ENCODE results near the gene TRIM40.
A peak's percentile ranks its signal among the peaks of the same experiment; 100 is the strongest.

The TRIM40 gene

GRCh38 chr6:30150671-30151395, 14.9 kb downstream of the TRIM40 start:
- TF ChIP-seq POLR2AphosphoS5 (IDR thresholded peaks at IDR 0.05; ENCODE audit: low read depth, low read length) (no peak), REST (IDR thresholded peaks at IDR 0.05; ENCODE audit: insufficient read depth in 1 of 2, low read depth in 2 of 2, low read length in 2 of 2) (no peak), SIN3A (IDR thresholded peaks at IDR 0.05; ENCODE audit: borderline replicate concordance, insufficient read depth, low read length) (no peak)

- TF ChIP-seq SIN3A (IDR thresholded peaks at IDR 0.05; ENCODE audit: borderline replicate concordance, insufficient read depth, low read length) (no peak), REST (IDR thresholded peaks at IDR 0.05; ENCODE audit: insufficient read depth in 1 of 2, low read depth in 2 of 2, low read length in 2 of 2) (peak in 1 of 2 experiments; percentile 54; a peak in 1 of 4 replicates)
Observed at GRCh38 chr6:30151580-30151979, 15.6 kb downstream of the TRIM40 start.

- TF ChIP-seq TAF1 (IDR thresholded peaks at IDR 0.05; ENCODE audit: borderline replicate concordance, insufficient read depth, low read length) (no peak), FOXP2 (optimal IDR thresholded peaks at IDR 0.05; ENCODE audit: borderline replicate concordance, extremely low read depth, extremely low read length, insufficient read depth) (no peak), POLR2AphosphoS5 (IDR thresholded peaks at IDR 0.05; ENCODE audit: low read depth, low read length) (no peak), REST (IDR thresholded peaks at IDR 0.05; ENCODE audit: insufficient read depth in 1 of 2, low read depth in 2 of 2, low read length in 2 of 2) (no peak), SIN3A (IDR thresholded peaks at IDR 0.05; ENCODE audit: borderline replicate concordance, insufficient read depth, low read length) (no peak)
Observed at GRCh38 chr6:30152016-30152673, 16.2 kb downstream of the TRIM40 start.

GRCh38 chr6:30152910-30153610, 17.1 kb downstream of the TRIM40 start:
- TF ChIP-seq REST (IDR thresholded peaks at IDR 0.05; ENCODE audit: insufficient read depth in 1 of 2, low read depth in 2 of 2, low read length in 2 of 2): no peak
- no peak for TF ChIP-seq POLR2AphosphoS5 (IDR thresholded peaks at IDR 0.05; ENCODE audit: low read depth, low read length)
- TF ChIP-seq FOXP2 (optimal IDR thresholded peaks at IDR 0.05; ENCODE audit: borderline replicate concordance, extremely low read depth, extremely low read length, insufficient read depth): no peak
- no peak for TF ChIP-seq SIN3A (IDR thresholded peaks at IDR 0.05; ENCODE audit: borderline replicate concordance, insufficient read depth, low read length)
- TF ChIP-seq TAF1 (IDR thresholded peaks at IDR 0.05; ENCODE audit: borderline replicate concordance, insufficient read depth, low read length): no peak

Data from PFSK-1 (cell line).